Endothelial cell of hepatic sinusoid (primary cell): Measurements from ENCODE around the gene DHDH.
"Not testable (repeated sequence)": the region's sequence is repeated elsewhere in the genome, so short reads cannot be mapped to it uniquely, and the experiment has no call there.

ENCODE experiments used
- in situ Hi-C: cut with HindIII; loops from 2 replicates; pipeline ENCODE4 v1.10.0; 2017; ENCODE audit warnings: low sequenced_read_pairs

Gene DHDH

GRCh38 chr19:48914181-48914580 lies 19.3 kb upstream of the DHDH start:
- in situ Hi-C loops, result loop anchor here (5.0 kb wide), 1 partner anchor 63 kb away; no protein-coding TSS in a partner anchor

GRCh38 chr19:48915757-48916156 lies 17.7 kb upstream of the DHDH start:
- in situ Hi-C loops, result no loop called here

- in situ Hi-C loops, result no loop called here
Observed at GRCh38 chr19:48918071-48918470, 15.4 kb upstream of the DHDH start.

- in situ Hi-C loops, result no loop called here
Observed at GRCh38 chr19:48918801-48919247, 14.7 kb upstream of the DHDH start.

- in situ Hi-C loops, result not testable (repeated sequence)
Observed at GRCh38 chr19:48919271-48919670, 14.2 kb upstream of the DHDH start.

- in situ Hi-C loops, result no loop called here
Observed at GRCh38 chr19:48920949-48921348, 12.6 kb upstream of the DHDH start.

- in situ Hi-C loops, result no loop called here
Observed at GRCh38 chr19:48921721-48922500, 11.6 kb upstream of the DHDH start.

- in situ Hi-C loops, result no loop called here
Observed at GRCh38 chr19:48922548-48923490, 10.7 kb upstream of the DHDH start.

- in situ Hi-C loops, result no loop called here
Observed at GRCh38 chr19:48925240-48925843, 8.2 kb upstream of the DHDH start.

- in situ Hi-C loops, result not testable (repeated sequence)
Observed at GRCh38 chr19:48925890-48926289, 7.6 kb upstream of the DHDH start.

GRCh38 chr19:48926909-48927308 lies 6.6 kb upstream of the DHDH start:
- in situ Hi-C loops, result no loop called here

- in situ Hi-C loops, result not testable (repeated sequence)
Observed at GRCh38 chr19:48927692-48928091, 5.8 kb upstream of the DHDH start.

GRCh38 chr19:48928164-48929025 lies 5.1 kb upstream of the DHDH start:
- in situ Hi-C loops, result no loop called here

GRCh38 chr19:48934837-48935236 lies 1.3 kb downstream of the DHDH start:
- in situ Hi-C loops, result no loop called here

GRCh38 chr19:48935864-48936263 lies 2.4 kb downstream of the DHDH start:
- in situ Hi-C loops, result no loop called here

GRCh38 chr19:48938256-48938655 lies 4.8 kb downstream of the DHDH start:
- in situ Hi-C loops, result no loop called here

GRCh38 chr19:48940902-48941301 lies 7.4 kb downstream of the DHDH start:
- in situ Hi-C loops, result no loop called here

GRCh38 chr19:48943081-48943480 lies 9.6 kb downstream of the DHDH start:
- in situ Hi-C loops, result no loop called here

- in situ Hi-C loops, result no loop called here
Observed at GRCh38 chr19:48945415-48945814, 11.9 kb downstream of the DHDH start.

GRCh38 chr19:48945817-48946216 lies 12.3 kb downstream of the DHDH start:
- in situ Hi-C loops, result no loop called here
